HEK293 (cell line): ENCODE data around the gene HOXA6.

Source experiments
- KLF16 ChIP-seq: fragments of 450-650 bp; formaldehyde crosslinking; IDR thresholded peaks from 2 replicates; pipeline ENCODE4 v1.5.1; 2017; ENCODE audit warnings: missing biosample characterization, missing genetic modification characterization
- MYNN ChIP-seq: fragments of 450-650 bp; formaldehyde crosslinking; IDR thresholded peaks from 2 replicates; pipeline ENCODE4 v1.5.1; 2016; ENCODE audit warnings: missing biosample characterization, missing genetic modification characterization, borderline replicate concordance
- PRDM1 ChIP-seq: fragments of 450-650 bp; formaldehyde crosslinking; IDR thresholded peaks from 2 replicates; pipeline ENCODE4; 2016; ENCODE audit warnings: missing biosample characterization, missing genetic modification characterization
- RBAK ChIP-seq: fragments of 450-650 bp; formaldehyde crosslinking; IDR thresholded peaks from 2 replicates; pipeline ENCODE4 v1.5.1; 2016; ENCODE audit warnings: missing biosample characterization, missing genetic modification characterization
- ZBTB21 ChIP-seq: fragments of 450-650 bp; formaldehyde crosslinking; IDR thresholded peaks from 2 replicates; pipeline ENCODE4 v1.5.1; 2017; ENCODE audit warnings: missing biosample characterization, missing genetic modification characterization
- ZBTB48 ChIP-seq: fragments of 450-650 bp; formaldehyde crosslinking; IDR thresholded peaks from 2 replicates; pipeline ENCODE4 v1.5.1; 2016; ENCODE audit warnings: missing biosample characterization, missing genetic modification characterization
- ZFP37 ChIP-seq: fragments of 450-650 bp; formaldehyde crosslinking; IDR thresholded peaks from 2 replicates; pipeline ENCODE4 v1.5.1; 2016; ENCODE audit warnings: missing biosample characterization, missing genetic modification characterization
- ZNF18 ChIP-seq: fragments of 450-650 bp; formaldehyde crosslinking; IDR thresholded peaks from 2 replicates; pipeline ENCODE4 v1.5.1; 2016; ENCODE audit warnings: missing biosample characterization, missing genetic modification characterization
- ZNF19 ChIP-seq: fragments of 450-650 bp; formaldehyde crosslinking; IDR thresholded peaks from 2 replicates; pipeline ENCODE4; 2016; ENCODE audit warnings: missing biosample characterization, missing genetic modification characterization, low read depth
- ZNF202 ChIP-seq: fragments of 450-650 bp; formaldehyde crosslinking; IDR thresholded peaks from 2 replicates; pipeline ENCODE4 v1.5.1; 2016; ENCODE audit warnings: missing biosample characterization, missing genetic modification characterization, borderline replicate concordance
- ZNF23 ChIP-seq: fragments of 450-650 bp; formaldehyde crosslinking; IDR thresholded peaks from 2 replicates; pipeline ENCODE4 v1.5.1; 2016; ENCODE audit warnings: missing biosample characterization, missing genetic modification characterization, borderline replicate concordance
- ZNF274 ChIP-seq, 2 experiments: fragments of 200-500 bp in 1 of 2; fragments of 450-650 bp in 1 of 2; sonication (Bioruptor generic) in 1 of 2; formaldehyde crosslinking in 1 of 2; IDR thresholded peaks; 2 replicates each; pipeline versions ENCODE4 v1.5.1 to v1.6.1; 2014 to 2016; ENCODE audit warnings: borderline replicate concordance in 1 of 2, inconsistent platforms in 1 of 2, low read length in 1 of 2, missing biosample characterization in 1 of 2, missing genetic modification characterization in 1 of 2
- ZNF292 ChIP-seq: fragments of 450-650 bp; formaldehyde crosslinking; IDR thresholded peaks from 2 replicates; pipeline ENCODE4 v1.5.1; 2016; ENCODE audit warnings: low read depth, missing biosample characterization, missing genetic modification characterization, borderline replicate concordance
- ZNF350 ChIP-seq: fragments of 450-650 bp; formaldehyde crosslinking; IDR thresholded peaks from 2 replicates; pipeline ENCODE4 v1.5.0; 2017; ENCODE audit warnings: missing biosample characterization, mild to moderate bottlenecking, missing genetic modification characterization
- ZNF354C ChIP-seq: fragments of 450-650 bp; formaldehyde crosslinking; IDR thresholded peaks from 2 replicates; pipeline ENCODE4 v1.5.1; 2016; ENCODE audit warnings: missing biosample characterization, missing genetic modification characterization, low read depth, borderline replicate concordance
- ZNF394 ChIP-seq: fragments of 450-650 bp; formaldehyde crosslinking; IDR thresholded peaks from 2 replicates; pipeline ENCODE4 v1.5.1; 2016; ENCODE audit warnings: missing biosample characterization, missing genetic modification characterization, mild to moderate bottlenecking, moderate library complexity, borderline replicate concordance
- ZNF423 ChIP-seq: fragments of 450-650 bp; formaldehyde crosslinking; IDR thresholded peaks from 2 replicates; pipeline ENCODE4 v1.5.1; 2016; ENCODE audit warnings: missing biosample characterization, missing genetic modification characterization
- ZNF514 ChIP-seq: fragments of 450-650 bp; formaldehyde crosslinking; IDR thresholded peaks from 2 replicates; pipeline ENCODE4 v1.5.1; 2016; ENCODE audit warnings: missing biosample characterization, missing genetic modification characterization
- ZNF548 ChIP-seq: fragments of 450-650 bp; formaldehyde crosslinking; IDR thresholded peaks from 2 replicates; pipeline ENCODE4 v1.5.1; 2016; ENCODE audit warnings: missing biosample characterization, missing genetic modification characterization
- ZNF549 ChIP-seq: fragments of 450-650 bp; IDR thresholded peaks from 2 replicates; pipeline ENCODE4 v1.5.1; 2018; ENCODE audit warnings: missing biosample characterization, missing genetic modification characterization, mild to moderate bottlenecking, inconsistent platforms, moderate library complexity
- ZNF596 ChIP-seq: fragments of 450-650 bp; IDR thresholded peaks from 2 replicates; pipeline ENCODE4 v1.5.0; 2018; ENCODE audit warnings: missing biosample characterization, mild to moderate bottlenecking, missing genetic modification characterization, moderate library complexity
- ZNF660 ChIP-seq: fragments of 450-650 bp; IDR thresholded peaks from 2 replicates; pipeline ENCODE4 v1.5.1; 2018; ENCODE audit warnings: missing biosample characterization, mild to moderate bottlenecking, missing genetic modification characterization
- ZSCAN30 ChIP-seq: fragments of 450-650 bp; IDR thresholded peaks from 2 replicates; pipeline ENCODE4 v1.5.1; 2018; ENCODE audit warnings: missing biosample characterization, mild to moderate bottlenecking, missing genetic modification characterization, moderate library complexity
- TF ChIP-seq, protein P1 (sequence below): fragments of 450-650 bp; formaldehyde crosslinking; IDR thresholded peaks from 2 replicates; pipeline ENCODE4 v1.5.0; 2017; ENCODE audit warnings: missing biosample characterization, missing genetic modification characterization, borderline replicate concordance
- TF ChIP-seq, protein P2 (sequence below): fragments of 450-650 bp; formaldehyde crosslinking; conservative IDR thresholded peaks from 2 replicates; pipeline ENCODE4 v1.5.1; 2016; ENCODE audit warnings: low read depth, missing biosample characterization, missing genetic modification characterization
- TF ChIP-seq, protein P3 (sequence below): fragments of 450-650 bp; formaldehyde crosslinking; IDR thresholded peaks from 2 replicates; pipeline ENCODE4 v1.5.1; 2016; ENCODE audit warnings: missing biosample characterization, missing genetic modification characterization

Gene HOXA6

GRCh38 chr7:27098578-27099451 is 48.8 kb downstream of the HOXA6 start (continued):
- TF ChIP-seq, protein P1, sequence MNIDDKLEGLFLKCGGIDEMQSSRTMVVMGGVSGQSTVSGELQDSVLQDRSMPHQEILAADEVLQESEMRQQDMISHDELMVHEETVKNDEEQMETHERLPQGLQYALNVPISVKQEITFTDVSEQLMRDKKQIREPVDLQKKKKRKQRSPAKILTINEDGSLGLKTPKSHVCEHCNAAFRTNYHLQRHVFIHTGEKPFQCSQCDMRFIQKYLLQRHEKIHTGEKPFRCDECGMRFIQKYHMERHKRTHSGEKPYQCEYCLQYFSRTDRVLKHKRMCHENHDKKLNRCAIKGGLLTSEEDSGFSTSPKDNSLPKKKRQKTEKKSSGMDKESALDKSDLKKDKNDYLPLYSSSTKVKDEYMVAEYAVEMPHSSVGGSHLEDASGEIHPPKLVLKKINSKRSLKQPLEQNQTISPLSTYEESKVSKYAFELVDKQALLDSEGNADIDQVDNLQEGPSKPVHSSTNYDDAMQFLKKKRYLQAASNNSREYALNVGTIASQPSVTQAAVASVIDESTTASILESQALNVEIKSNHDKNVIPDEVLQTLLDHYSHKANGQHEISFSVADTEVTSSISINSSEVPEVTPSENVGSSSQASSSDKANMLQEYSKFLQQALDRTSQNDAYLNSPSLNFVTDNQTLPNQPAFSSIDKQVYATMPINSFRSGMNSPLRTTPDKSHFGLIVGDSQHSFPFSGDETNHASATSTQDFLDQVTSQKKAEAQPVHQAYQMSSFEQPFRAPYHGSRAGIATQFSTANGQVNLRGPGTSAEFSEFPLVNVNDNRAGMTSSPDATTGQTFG (tag by site-specific recombination), result no peak
- TF ChIP-seq ZNF394 (tag by site-specific recombination) (no peak), ZSCAN30 (tag by site-specific recombination) (peak; percentile 88), ZNF292 (tag by site-specific recombination) (no peak), ZNF354C (tag by site-specific recombination) (no peak), ZNF596 (tag by site-specific recombination) (0 out of 2 replicates have a peak, but pooled peaks have one; percentile 5), ZNF548 (tag by site-specific recombination) (no peak), ZBTB48 (tag by site-specific recombination) (0 out of 2 replicates have a peak, but pooled peaks have one; percentile 65), MYNN (tag by site-specific recombination) (peak; percentile 94), ZNF423 (no peak), KLF16 (no peak), ZFP37 (tag by site-specific recombination) (no peak), ZNF274 (IDR thresholded peaks at IDR 0.05; ENCODE audit: low read length) (no peak), ZNF274 (tag by site-specific recombination; IDR thresholded peaks at IDR 0.05; ENCODE audit: borderline replicate concordance) (no peak), ZNF23 (tag by site-specific recombination) (no peak), ZBTB21 (peak; percentile 32; the same call in 1 of the 2 replicates), ZNF514 (tag by site-specific recombination) (no peak), ZNF19 (tag by site-specific recombination) (no peak), PRDM1 (tag by site-specific recombination) (no peak; the same call in 1 of the 2 replicates), ZNF350 (tag by site-specific recombination) (no peak), ZNF18 (tag by site-specific recombination) (peak; percentile 62), ZNF660 (tag by site-specific recombination) (0 out of 2 replicates have a peak, but pooled peaks have one; percentile 38), RBAK (tag by site-specific recombination) (no peak), ZNF549 (tag by site-specific recombination) (no peak), ZNF202 (tag by site-specific recombination) (no peak)
- TF ChIP-seq, protein P2, sequence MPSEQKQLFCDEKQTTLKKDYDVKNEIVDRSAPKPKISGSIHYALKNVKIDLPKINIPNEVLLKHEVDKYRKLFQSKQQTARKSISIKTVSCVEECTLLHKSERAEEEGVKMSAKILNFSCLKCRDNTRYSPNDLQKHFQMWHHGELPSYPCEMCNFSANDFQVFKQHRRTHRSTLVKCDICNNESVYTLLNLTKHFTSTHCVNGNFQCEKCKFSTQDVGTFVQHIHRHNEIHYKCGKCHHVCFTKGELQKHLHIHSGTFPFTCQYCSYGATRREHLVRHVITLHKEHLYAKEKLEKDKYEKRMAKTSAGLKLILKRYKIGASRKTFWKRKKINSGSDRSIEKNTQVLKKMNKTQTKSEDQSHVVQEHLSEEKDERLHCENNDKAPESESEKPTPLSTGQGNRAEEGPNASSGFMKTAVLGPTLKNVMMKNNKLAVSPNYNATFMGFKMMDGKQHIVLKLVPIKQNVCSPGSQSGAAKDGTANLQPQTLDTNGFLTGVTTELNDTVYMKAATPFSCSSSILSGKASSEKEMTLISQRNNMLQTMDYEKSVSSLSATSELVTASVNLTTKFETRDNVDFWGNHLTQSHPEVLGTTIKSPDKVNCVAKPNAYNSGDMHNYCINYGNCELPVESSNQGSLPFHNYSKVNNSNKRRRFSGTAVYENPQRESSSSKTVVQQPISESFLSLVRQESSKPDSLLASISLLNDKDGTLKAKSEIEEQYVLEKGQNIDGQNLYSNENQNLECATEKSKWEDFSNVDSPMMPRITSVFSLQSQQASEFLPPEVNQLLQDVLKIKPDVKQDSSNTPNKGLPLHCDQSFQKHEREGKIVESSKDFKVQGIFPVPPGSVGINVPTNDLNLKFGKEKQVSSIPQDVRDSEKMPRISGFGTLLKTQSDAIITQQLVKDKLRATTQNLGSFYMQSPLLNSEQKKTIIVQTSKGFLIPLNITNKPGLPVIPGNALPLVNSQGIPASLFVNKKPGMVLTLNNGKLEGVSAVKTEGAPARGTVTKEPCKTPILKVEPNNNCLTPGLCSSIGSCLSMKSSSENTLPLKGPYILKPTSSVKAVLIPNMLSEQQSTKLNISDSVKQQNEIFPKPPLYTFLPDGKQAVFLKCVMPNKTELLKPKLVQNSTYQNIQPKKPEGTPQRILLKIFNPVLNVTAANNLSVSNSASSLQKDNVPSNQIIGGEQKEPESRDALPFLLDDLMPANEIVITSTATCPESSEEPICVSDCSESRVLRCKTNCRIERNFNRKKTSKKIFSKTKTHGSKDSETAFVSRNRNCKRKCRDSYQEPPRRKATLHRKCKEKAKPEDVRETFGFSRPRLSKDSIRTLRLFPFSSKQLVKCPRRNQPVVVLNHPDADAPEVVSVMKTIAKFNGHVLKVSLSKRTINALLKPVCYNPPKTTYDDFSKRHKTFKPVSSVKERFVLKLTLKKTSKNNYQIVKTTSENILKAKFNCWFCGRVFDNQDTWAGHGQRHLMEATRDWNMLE, result 0 out of 2 replicates have a peak, but pooled peaks have one; percentile 14
- TF ChIP-seq, protein P3, sequence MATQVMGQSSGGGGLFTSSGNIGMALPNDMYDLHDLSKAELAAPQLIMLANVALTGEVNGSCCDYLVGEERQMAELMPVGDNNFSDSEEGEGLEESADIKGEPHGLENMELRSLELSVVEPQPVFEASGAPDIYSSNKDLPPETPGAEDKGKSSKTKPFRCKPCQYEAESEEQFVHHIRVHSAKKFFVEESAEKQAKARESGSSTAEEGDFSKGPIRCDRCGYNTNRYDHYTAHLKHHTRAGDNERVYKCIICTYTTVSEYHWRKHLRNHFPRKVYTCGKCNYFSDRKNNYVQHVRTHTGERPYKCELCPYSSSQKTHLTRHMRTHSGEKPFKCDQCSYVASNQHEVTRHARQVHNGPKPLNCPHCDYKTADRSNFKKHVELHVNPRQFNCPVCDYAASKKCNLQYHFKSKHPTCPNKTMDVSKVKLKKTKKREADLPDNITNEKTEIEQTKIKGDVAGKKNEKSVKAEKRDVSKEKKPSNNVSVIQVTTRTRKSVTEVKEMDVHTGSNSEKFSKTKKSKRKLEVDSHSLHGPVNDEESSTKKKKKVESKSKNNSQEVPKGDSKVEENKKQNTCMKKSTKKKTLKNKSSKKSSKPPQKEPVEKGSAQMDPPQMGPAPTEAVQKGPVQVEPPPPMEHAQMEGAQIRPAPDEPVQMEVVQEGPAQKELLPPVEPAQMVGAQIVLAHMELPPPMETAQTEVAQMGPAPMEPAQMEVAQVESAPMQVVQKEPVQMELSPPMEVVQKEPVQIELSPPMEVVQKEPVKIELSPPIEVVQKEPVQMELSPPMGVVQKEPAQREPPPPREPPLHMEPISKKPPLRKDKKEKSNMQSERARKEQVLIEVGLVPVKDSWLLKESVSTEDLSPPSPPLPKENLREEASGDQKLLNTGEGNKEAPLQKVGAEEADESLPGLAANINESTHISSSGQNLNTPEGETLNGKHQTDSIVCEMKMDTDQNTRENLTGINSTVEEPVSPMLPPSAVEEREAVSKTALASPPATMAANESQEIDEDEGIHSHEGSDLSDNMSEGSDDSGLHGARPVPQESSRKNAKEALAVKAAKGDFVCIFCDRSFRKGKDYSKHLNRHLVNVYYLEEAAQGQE (tag by site-specific recombination), result no peak
